CD4-positive, alpha-beta memory T cell (primary cell): ENCODE results near the gene IL36A. TPM values are rescaled to one million over a fixed set of nuclear protein-coding genes. Genes with fewer than 3 reads are reported as not detected.

Experiments
- CTCF ChIA-PET: fragments of 350-600 bp; sonication (Branson Sonifier 250); formaldehyde crosslinking; loops from one replicate; lab custom pipeline; 2021; ENCODE audit warnings: inconsistent platforms; ENCODE audit not compliant: partially characterized antibody; lab: Charles Lee
- POLR2A ChIA-PET: fragments of 350-600 bp; sonication (Branson Sonifier 250); formaldehyde crosslinking; loops from one replicate; lab custom pipeline; 2021; ENCODE audit not compliant: partially characterized antibody; lab: Charles Lee
- DNase-seq, 5 donors: peaks; one replicate each; pipeline versions ENCODE4 v3.0.0 to v3.0.0-alpha.2; 2020 to 2022; ENCODE audit warnings: mixed read lengths in 1 of 5
- H3K27ac ChIP-seq: one replicate; pipeline ENCODE4 v1.7.0; 2013; ENCODE audit warnings: low read depth, low read length
- H3K27me3 ChIP-seq: 2 replicates; pipeline ENCODE4 v1.7.0; 2013; ENCODE audit warnings: mild to moderate bottlenecking, low read length, moderate library complexity; ENCODE audit not compliant: insufficient read depth
- H3K36me3 ChIP-seq: 2 replicates; pipeline ENCODE4 v1.7.0; 2013; ENCODE audit warnings: mild to moderate bottlenecking, low read length, moderate library complexity; ENCODE audit not compliant: insufficient read depth
- H3K4me1 ChIP-seq: 2 replicates; pipeline ENCODE4 v1.7.0; 2013; ENCODE audit warnings: mild to moderate bottlenecking, low read length, moderate library complexity; ENCODE audit not compliant: insufficient read depth
- H3K4me3 ChIP-seq, 2 donors: one replicate each; pipeline ENCODE4 v1.7.0; 2013; ENCODE audit warnings: low read length in 2 of 2, mild to moderate bottlenecking in 1 of 2
- H3K9me3 ChIP-seq, 2 donors: one replicate each; pipeline ENCODE4 v1.7.0; 2013; ENCODE audit warnings: low read length in 2 of 2, control low read depth in 1 of 2; ENCODE audit not compliant: control insufficient read depth in 1 of 2
- H3K27ac Mint-ChIP-seq, 7 donors: one replicate each; pipeline ENCODE4 v1.8.0; 2020 to 2021; ENCODE audit warnings: mixed read lengths in 7 of 7, mild to moderate bottlenecking in 6 of 7, inconsistent platforms in 3 of 7, moderate library complexity in 3 of 7
- H3K27me3 Mint-ChIP-seq, 2 donors: one replicate each; pipeline ENCODE4 v1.8.0; 2020 to 2021; ENCODE audit warnings: mixed read lengths in 2 of 2
- H3K36me3 Mint-ChIP-seq, 2 donors: one replicate each; pipeline ENCODE4 v1.8.0; 2020 to 2021; ENCODE audit warnings: mixed read lengths in 2 of 2, inconsistent platforms in 1 of 2, mild to moderate bottlenecking in 1 of 2
- H3K4me1 Mint-ChIP-seq, 4 donors: one replicate each; pipeline ENCODE4 v1.8.0; 2020 to 2021; ENCODE audit warnings: mixed read lengths in 4 of 4, mild to moderate bottlenecking in 1 of 4
- H3K4me3 Mint-ChIP-seq, 8 donors: one replicate each; pipeline ENCODE4 v1.8.0; 2020 to 2021; ENCODE audit warnings: mixed read lengths in 8 of 8, mild to moderate bottlenecking in 7 of 8, moderate library complexity in 6 of 8, inconsistent platforms in 3 of 8
- H3K9me3 Mint-ChIP-seq, 8 donors: one replicate each; pipeline ENCODE4 v1.8.0; 2020 to 2021; ENCODE audit warnings: mixed read lengths in 8 of 8, mild to moderate bottlenecking in 5 of 8, inconsistent platforms in 3 of 8, moderate library complexity in 1 of 8
- intact Hi-C: fragments of 100-400 bp; cut with micrococcal nuclease; formaldehyde crosslinking; loops from one replicate; pipeline ENCODE4 v1.15.1; 2023
- polyA plus RNA-seq, 2 donors: library from polyadenylated mRNA; unstranded; fragments of 300-500 nt; fragmentation: Illumina TruSeq; gene quantifications; one replicate each; pipeline ENCODE4 v1.2.3, GENCODE V29; 2021
- total RNA-seq, 2 experiments: library from RNA; stranded (reverse); gene quantifications; one replicate each; pipeline ENCODE4 v1.2.3, GENCODE V29; 2021

The IL36A gene
- total and polyA plus RNA-seq, 4 experiments from 2014 or later, result 0.56 TPM; not detected in 3

DNA sequence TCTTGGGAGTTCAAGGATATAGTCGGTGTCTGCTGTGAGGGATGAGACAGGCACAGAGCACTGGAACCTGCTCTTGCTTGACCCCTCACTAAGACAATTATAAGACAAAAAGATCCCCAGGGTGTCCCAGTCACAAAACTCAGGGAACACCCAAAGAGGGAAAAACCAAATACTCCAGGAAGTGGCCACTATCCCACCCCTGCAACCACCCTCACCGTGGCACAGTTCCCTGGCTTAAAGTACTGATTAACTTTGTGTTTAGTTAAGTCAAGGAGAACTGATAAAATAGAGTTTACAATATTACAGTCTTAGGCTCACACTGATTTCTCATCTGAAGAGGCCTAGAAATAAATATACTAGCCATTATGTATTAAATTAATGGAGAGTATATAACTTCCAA is 33.9 kb downstream of the IL36A start:
- peaks cover 0 to 1% (median 0%) of the 10 kb centered on the region in 8 donors for H3K9me3 Mint-ChIP-seq
- DNase-seq, result no peak
- POLR2A ChIA-PET, result no interaction called here
- H3K4me3 ChIP-seq, result no peak overlapping the region
- H3K4me1 ChIP-seq, result no peaks in the 10 kb centered on the region
- no peak overlapping the region for H3K27ac ChIP-seq
- intact Hi-C loops, result no loop called here
- peaks cover 0 to 4% (median 2%) of the 10 kb centered on the region in 4 donors for H3K4me1 Mint-ChIP-seq
- no peaks in the 10 kb centered on the region for H3K9me3 ChIP-seq
- no peaks in the 10 kb centered on the region for H3K27me3 ChIP-seq
- CTCF ChIA-PET, result no interaction called here
- H3K27ac Mint-ChIP-seq, result no peak overlapping the region
- H3K36me3 Mint-ChIP-seq, result no peaks in the 10 kb centered on the region
- no peak overlapping the region for H3K4me3 Mint-ChIP-seq
- H3K36me3 ChIP-seq, result no peaks in the 10 kb centered on the region
- H3K27me3 Mint-ChIP-seq, result peaks cover 7 to 11% of the 10 kb centered on the region in 2 donors

DNA sequence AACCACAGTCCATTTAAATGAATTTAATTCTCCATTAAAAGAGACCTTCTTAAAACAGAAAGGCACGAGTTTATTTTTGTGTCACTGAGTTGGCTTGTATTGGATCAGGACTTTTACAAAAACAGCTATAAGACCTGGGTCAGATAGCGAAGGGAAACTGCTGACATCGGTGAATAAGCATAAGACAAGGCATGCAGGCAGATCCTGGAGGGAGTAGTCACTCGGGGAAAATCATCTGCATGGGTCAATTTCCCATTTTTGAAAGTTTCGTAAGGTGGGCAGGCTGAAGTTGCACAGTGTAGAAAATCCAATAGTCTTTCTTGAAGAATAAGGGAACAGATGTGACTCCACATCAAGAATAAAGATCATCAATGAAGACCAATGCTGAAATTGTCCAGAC is 34.5 kb downstream of the IL36A start:
- Histone ChIP-seq H3K27ac (no peak overlapping the region), H3K36me3 (no peaks in the 10 kb centered on the region), H3K4me3 (no peak overlapping the region), H3K4me1 (no peaks in the 10 kb centered on the region), H3K9me3 (no peaks in the 10 kb centered on the region), H3K27me3 (no peaks in the 10 kb centered on the region)
- no peak for DNase-seq
- Mint-ChIP-seq H3K27ac (no peak overlapping the region), H3K4me1 (peaks cover 0 to 4% (median 2%) of the 10 kb centered on the region in 4 donors), H3K4me3 (no peak overlapping the region), H3K27me3 (peaks cover 7 to 10% of the 10 kb centered on the region in 2 donors), H3K36me3 (no peaks in the 10 kb centered on the region), H3K9me3 (peaks cover 0 to 1% (median 0%) of the 10 kb centered on the region in 8 donors)
- CTCF ChIA-PET, result no interaction called here
- intact Hi-C loops, result no loop called here
- POLR2A ChIA-PET, result no interaction called here

DNA sequence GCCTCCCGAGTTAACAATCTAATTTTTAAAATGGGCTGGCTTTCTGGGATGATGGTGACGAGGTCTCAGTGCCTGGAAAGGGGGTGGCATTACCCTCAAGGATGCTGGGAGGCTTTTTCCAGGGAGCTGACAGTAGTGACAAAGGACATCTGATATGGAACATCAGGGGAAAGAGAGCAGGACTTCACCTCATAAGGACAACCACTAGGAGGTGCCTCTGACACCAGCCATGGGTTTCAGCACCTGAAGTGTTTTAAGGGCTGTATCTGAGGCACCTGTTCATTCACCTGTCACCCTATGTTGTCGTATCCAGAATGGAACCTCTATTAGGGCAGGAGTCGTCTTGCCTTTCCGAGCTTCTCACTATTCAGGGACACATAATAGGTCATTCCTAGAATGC is 36.6 kb downstream of the IL36A start:
- H3K4me3 ChIP-seq, result no peak overlapping the region
- CTCF ChIA-PET, result no interaction called here
- no peak for DNase-seq
- Mint-ChIP-seq H3K27me3 (peaks cover 8 to 9% of the 10 kb centered on the region in 2 donors), H3K4me1 (peaks cover 0 to 4% (median 2%) of the 10 kb centered on the region in 4 donors), H3K27ac (no peak overlapping the region), H3K4me3 (no peak overlapping the region), H3K9me3 (no peaks in the 10 kb centered on the region), H3K36me3 (no peaks in the 10 kb centered on the region)
- H3K4me1 ChIP-seq, result no peaks in the 10 kb centered on the region
- POLR2A ChIA-PET, result no interaction called here
- H3K36me3 ChIP-seq, result no peaks in the 10 kb centered on the region
- intact Hi-C loops, result no loop called here
- no peak overlapping the region for H3K27ac ChIP-seq
- no peaks in the 10 kb centered on the region for H3K27me3 ChIP-seq
- H3K9me3 ChIP-seq, result no peaks in the 10 kb centered on the region

- Histone ChIP-seq H3K27me3 (no peaks in the 10 kb centered on the region), H3K4me3 (no peak overlapping the region), H3K4me1 (no peaks in the 10 kb centered on the region), H3K27ac (no peak overlapping the region), H3K9me3 (no peaks in the 10 kb centered on the region), H3K36me3 (no peaks in the 10 kb centered on the region)
- CTCF ChIA-PET, result interaction anchor here (1.0 kb wide), 1 partner anchor 14 kb away, joined by 3 read pairs; no protein-coding TSS in a partner anchor
- intact Hi-C loops, result no loop called here
- peaks cover 0 to 3% (median 0%) of the 10 kb centered on the region in 8 donors for H3K9me3 Mint-ChIP-seq
- POLR2A ChIA-PET, result interaction anchor here (1.0 kb wide), 1 partner anchor 50 kb away, joined by 3 read pairs; no protein-coding TSS in a partner anchor
- no peak for DNase-seq
- H3K27me3 Mint-ChIP-seq, result peaks cover 4 to 6% of the 10 kb centered on the region in 2 donors
- no peak overlapping the region for H3K27ac Mint-ChIP-seq
- no peak overlapping the region for H3K4me3 Mint-ChIP-seq
- no peaks in the 10 kb centered on the region for H3K36me3 Mint-ChIP-seq
- H3K4me1 Mint-ChIP-seq, result no peaks in the 10 kb centered on the region
Measured at GRCh38 chr2:113046465-113046864, 41.2 kb downstream of the IL36A start.

GRCh38 chr2:113050921-113051895 is 45.9 kb downstream of the IL36A start:
- H3K4me3 ChIP-seq, result no peak overlapping the region
- POLR2A ChIA-PET, result no interaction called here
- CTCF ChIA-PET, result interaction anchor here (1.0 kb wide), 1 partner anchor 166 kb away, joined by 3 read pairs; no protein-coding TSS in a partner anchor
- Mint-ChIP-seq H3K9me3 (peaks cover 7 to 23% (median 15%) of the 10 kb centered on the region in 8 donors), H3K27ac (no peak overlapping the region), H3K4me1 (no peaks in the 10 kb centered on the region), H3K4me3 (no peak overlapping the region), H3K27me3 (peaks cover 6% of the 10 kb centered on the region in 2 donors), H3K36me3 (peaks cover 1 to 6% of the 10 kb centered on the region in 2 donors)
- intact Hi-C loops, result no loop called here
- no peak for DNase-seq
- H3K27me3 ChIP-seq, result no peaks in the 10 kb centered on the region
- no peak overlapping the region for H3K27ac ChIP-seq
- H3K4me1 ChIP-seq, result no peaks in the 10 kb centered on the region
- no peaks in the 10 kb centered on the region for H3K36me3 ChIP-seq
- H3K9me3 ChIP-seq, result no peaks in the 10 kb centered on the region

- no peaks in the 10 kb centered on the region for H3K27me3 ChIP-seq
- Mint-ChIP-seq H3K9me3 (peaks cover 7 to 24% (median 16%) of the 10 kb centered on the region in 8 donors), H3K4me3 (no peak within 1 kb of the TSS), H3K27ac (no peak within 1 kb of the TSS), H3K27me3 (peaks cover 4 to 6% of the 10 kb centered on the region in 2 donors), H3K4me1 (no peaks in the 10 kb centered on the region), H3K36me3 (peaks cover 1 to 7% of the 10 kb centered on the region in 2 donors)
- ChIA-PET POLR2A (no interaction called here), CTCF (interaction anchor here (0.7 to 0.9 kb wide), 2 partner anchors 92 to 93 kb away, joined by 3 to 4 read pairs; no protein-coding TSS in a partner anchor)
- H3K4me3 ChIP-seq, result no peak within 1 kb of the TSS
- H3K27ac ChIP-seq, result no peak within 1 kb of the TSS
- no peaks in the 10 kb centered on the region for H3K4me1 ChIP-seq
- intact Hi-C loops, result no loop called here
- DNase-seq, result no peak
- H3K9me3 ChIP-seq, result no peaks in the 10 kb centered on the region
- H3K36me3 ChIP-seq, result no peaks in the 10 kb centered on the region
Measured at GRCh38 chr2:113052396-113052917, 47.2 kb downstream of the IL36A start, which contains the start of gene IL36B. TSS of gene IL36B (minus strand) at chr2:113052867.

GRCh38 chr2:113053666-113054065 is 48.4 kb downstream of the IL36A start:
- no peak overlapping the region for H3K27ac ChIP-seq
- ChIA-PET CTCF (no interaction called here), POLR2A (no interaction called here)
- peaks cover 7 to 24% (median 16%) of the 10 kb centered on the region in 8 donors for H3K9me3 Mint-ChIP-seq
- H3K9me3 ChIP-seq, result no peaks in the 10 kb centered on the region
- peaks cover 9% of the 10 kb centered on the region in 2 donors for H3K27me3 Mint-ChIP-seq
- H3K4me3 Mint-ChIP-seq, result no peak overlapping the region
- no peaks in the 10 kb centered on the region for H3K27me3 ChIP-seq
- no peaks in the 10 kb centered on the region for H3K36me3 ChIP-seq
- H3K36me3 Mint-ChIP-seq, result peaks cover 1 to 7% of the 10 kb centered on the region in 2 donors
- no peaks in the 10 kb centered on the region for H3K4me1 Mint-ChIP-seq
- no peak overlapping the region for H3K27ac Mint-ChIP-seq
- no peaks in the 10 kb centered on the region for H3K4me1 ChIP-seq
- no peak for DNase-seq
- no peak overlapping the region for H3K4me3 ChIP-seq
- intact Hi-C loops, result no loop called here
